Measurements from ENCODE around the gene HPS1.

The HPS1 gene

DNA sequence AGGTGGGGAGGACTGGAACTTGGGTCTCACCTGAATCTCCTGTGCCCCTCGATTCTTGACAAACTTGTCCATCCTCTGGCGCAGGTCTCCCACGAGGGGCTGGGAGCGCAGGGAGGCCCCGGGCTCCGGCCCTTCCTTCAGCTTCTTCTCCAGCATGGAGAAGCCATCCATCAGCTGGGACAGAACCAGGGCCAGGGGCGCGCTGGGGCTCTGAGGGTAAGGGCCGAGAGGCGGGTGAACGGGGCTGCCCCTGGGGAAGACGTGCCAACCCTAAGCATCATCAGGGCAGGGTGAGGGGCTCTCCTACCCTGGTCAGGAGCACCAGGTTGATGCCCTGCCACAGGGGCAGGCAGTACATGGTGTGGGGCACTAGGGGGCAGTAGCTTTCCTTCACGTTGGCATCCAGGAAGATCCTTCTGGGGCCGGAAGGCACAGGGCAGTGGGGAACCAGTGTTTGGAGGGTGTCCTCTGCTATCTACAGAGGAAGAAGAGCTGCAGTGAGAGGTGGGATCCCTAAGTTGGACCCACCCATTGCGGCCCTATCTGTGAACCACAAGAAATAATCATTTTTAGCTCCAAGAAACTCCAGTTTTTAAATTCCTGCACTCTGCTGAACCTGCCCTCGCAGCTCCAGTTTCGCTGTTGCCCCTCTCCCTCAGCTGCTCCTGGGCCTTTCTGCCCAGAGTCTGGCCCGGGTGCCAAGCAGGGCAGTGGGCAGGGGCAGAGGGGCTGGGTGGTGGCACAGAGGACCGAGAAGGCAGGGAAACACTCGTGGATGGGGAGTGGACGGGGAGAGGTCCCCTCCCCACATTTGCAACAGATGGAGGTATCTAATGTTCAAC lies 21.0 kb downstream of the HPS1 start:
- no peak overlapping the region for H3K27ac ChIP-seq
- H3K4me2 ChIP-seq: no peak overlapping the region
- H3K4me1 ChIP-seq (ENCODE audit: low read depth, poor library complexity, severe bottlenecking): peaks cover 11% of the 10 kb centered on the region
- no peaks in the 10 kb centered on the region for H3K79me2 ChIP-seq (ENCODE audit: insufficient read depth, low read depth)
- no peaks in the 10 kb centered on the region for H3K36me3 ChIP-seq (ENCODE audit: insufficient read depth)
- no peak overlapping the region for H3K4me3 ChIP-seq (IDR thresholded peaks at IDR 0.05; ENCODE audit: insufficient read depth, low read depth, low read length)
- TF ChIP-seq, protein P1, sequence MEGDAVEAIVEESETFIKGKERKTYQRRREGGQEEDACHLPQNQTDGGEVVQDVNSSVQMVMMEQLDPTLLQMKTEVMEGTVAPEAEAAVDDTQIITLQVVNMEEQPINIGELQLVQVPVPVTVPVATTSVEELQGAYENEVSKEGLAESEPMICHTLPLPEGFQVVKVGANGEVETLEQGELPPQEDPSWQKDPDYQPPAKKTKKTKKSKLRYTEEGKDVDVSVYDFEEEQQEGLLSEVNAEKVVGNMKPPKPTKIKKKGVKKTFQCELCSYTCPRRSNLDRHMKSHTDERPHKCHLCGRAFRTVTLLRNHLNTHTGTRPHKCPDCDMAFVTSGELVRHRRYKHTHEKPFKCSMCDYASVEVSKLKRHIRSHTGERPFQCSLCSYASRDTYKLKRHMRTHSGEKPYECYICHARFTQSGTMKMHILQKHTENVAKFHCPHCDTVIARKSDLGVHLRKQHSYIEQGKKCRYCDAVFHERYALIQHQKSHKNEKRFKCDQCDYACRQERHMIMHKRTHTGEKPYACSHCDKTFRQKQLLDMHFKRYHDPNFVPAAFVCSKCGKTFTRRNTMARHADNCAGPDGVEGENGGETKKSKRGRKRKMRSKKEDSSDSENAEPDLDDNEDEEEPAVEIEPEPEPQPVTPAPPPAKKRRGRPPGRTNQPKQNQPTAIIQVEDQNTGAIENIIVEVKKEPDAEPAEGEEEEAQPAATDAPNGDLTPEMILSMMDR (conservative IDR thresholded peaks at IDR 0.05; ENCODE audit: low read depth, low read length): peak; percentile 83
- H2AFZ ChIP-seq (ENCODE audit: low read depth): no peak overlapping the region
- H3K27me3 ChIP-seq (ENCODE audit: insufficient read depth, low read depth): no peaks in the 10 kb centered on the region
- H4K20me1 ChIP-seq (ENCODE audit: insufficient read depth): no peaks in the 10 kb centered on the region
- no peak overlapping the region for H3K9ac ChIP-seq

- Histone ChIP-seq H3K4me1 (ENCODE audit: low read depth, poor library complexity, severe bottlenecking) (peaks cover 11% of the 10 kb centered on the region), H3K4me2 (no peak overlapping the region), H3K79me2 (ENCODE audit: insufficient read depth, low read depth) (no peaks in the 10 kb centered on the region), H3K27me3 (ENCODE audit: insufficient read depth, low read depth) (no peaks in the 10 kb centered on the region), H4K20me1 (ENCODE audit: insufficient read depth) (no peaks in the 10 kb centered on the region), H3K27ac (no peak overlapping the region), H3K36me3 (ENCODE audit: insufficient read depth) (no peaks in the 10 kb centered on the region), H2AFZ (ENCODE audit: low read depth) (no peak overlapping the region), H3K4me3 (IDR thresholded peaks at IDR 0.05; ENCODE audit: insufficient read depth, low read depth, low read length) (no peak overlapping the region), H3K9ac (no peak overlapping the region)
- TF ChIP-seq, protein P1 (conservative IDR thresholded peaks at IDR 0.05; ENCODE audit: low read depth, low read length): no peak
Observed at GRCh38 chr10:98424295-98425254, 22.2 kb downstream of the HPS1 start.

GRCh38 chr10:98423691-98424120 lies 23.0 kb downstream of the HPS1 start:
- TF ChIP-seq, protein P1 (conservative IDR thresholded peaks at IDR 0.05; ENCODE audit: low read depth, low read length): peak; percentile 70
- no peak overlapping the region for H3K4me3 ChIP-seq (IDR thresholded peaks at IDR 0.05; ENCODE audit: insufficient read depth, low read depth, low read length)

DNA sequence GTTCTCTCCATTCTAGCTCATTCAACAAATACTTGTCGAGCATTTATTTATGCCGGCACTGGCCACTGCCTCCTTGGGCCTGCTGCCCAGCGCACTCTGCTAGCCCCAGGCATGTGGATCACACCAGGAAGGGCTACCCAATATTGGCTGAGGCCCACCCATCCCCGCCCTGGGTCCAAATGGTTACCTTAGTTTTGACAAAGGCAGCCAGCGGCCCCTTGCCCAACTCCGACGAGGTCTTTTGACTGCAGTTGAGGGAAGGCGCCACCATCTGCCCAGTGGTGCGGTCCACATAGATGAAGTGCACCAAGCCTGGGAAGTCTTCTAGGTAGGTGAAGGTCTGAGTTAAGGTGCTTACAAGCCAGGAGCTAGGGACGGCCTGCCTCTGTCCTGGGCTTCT lies 24.6 kb downstream of the HPS1 start:
- H3K36me3 ChIP-seq (ENCODE audit: insufficient read depth): no peaks in the 10 kb centered on the region
- no peak overlapping the region for H2AFZ ChIP-seq (ENCODE audit: low read depth)
- H3K4me3 ChIP-seq (IDR thresholded peaks at IDR 0.05; ENCODE audit: insufficient read depth, low read depth, low read length): no peak overlapping the region
- no peak overlapping the region for H3K4me2 ChIP-seq
- no peaks in the 10 kb centered on the region for H3K27me3 ChIP-seq (ENCODE audit: insufficient read depth, low read depth)
- H3K27ac ChIP-seq: no peak overlapping the region
- TF ChIP-seq, protein P1 (conservative IDR thresholded peaks at IDR 0.05; ENCODE audit: low read depth, low read length): no peak
- H3K4me1 ChIP-seq (ENCODE audit: low read depth, poor library complexity, severe bottlenecking): peaks cover 11% of the 10 kb centered on the region
- H4K20me1 ChIP-seq (ENCODE audit: insufficient read depth): no peaks in the 10 kb centered on the region
- no peak overlapping the region for H3K9ac ChIP-seq
- H3K79me2 ChIP-seq (ENCODE audit: insufficient read depth, low read depth): no peaks in the 10 kb centered on the region

More at GRCh38 chr10:98423691-98424120, 23.0 kb downstream of the HPS1 start:
- H2AFZ ChIP-seq (ENCODE audit: low read depth): no peak overlapping the region
- no peaks in the 10 kb centered on the region for H3K79me2 ChIP-seq (ENCODE audit: insufficient read depth, low read depth)
- H3K4me1 ChIP-seq (ENCODE audit: low read depth, poor library complexity, severe bottlenecking): peaks cover 11% of the 10 kb centered on the region
- no peak overlapping the region for H3K4me2 ChIP-seq
- H3K36me3 ChIP-seq (ENCODE audit: insufficient read depth): no peaks in the 10 kb centered on the region
- no peak overlapping the region for H3K9ac ChIP-seq
- H3K27ac ChIP-seq: no peak overlapping the region
- H4K20me1 ChIP-seq (ENCODE audit: insufficient read depth): no peaks in the 10 kb centered on the region
- H3K27me3 ChIP-seq (ENCODE audit: insufficient read depth, low read depth): no peaks in the 10 kb centered on the region
